Astrocyte (in vitro differentiated cells and primary cell): ENCODE data around the gene SEMA3G. TPM values are rescaled to one million over a fixed set of nuclear protein-coding genes. Genes with fewer than 3 reads are reported as not detected.

ENCODE experiments used
- DNase-seq: peaks from one replicate; pipeline ENCODE4 v3.0.0-alpha.2; 2010; ENCODE audit warnings: low read depth
- FAIRE-seq: peaks from 2 replicates; lab custom pipeline; 2011; peaks lifted over from hg19 to GRCh38; lab: Jason Lieb, UNC
- H2AFZ ChIP-seq: 2 replicates; pipeline ENCODE4 v1.6.0; 2012; ENCODE audit warnings: low read depth, low read length, inconsistent platforms
- H3K27ac ChIP-seq: 2 replicates; pipeline ENCODE4 v1.5.1; 2011; ENCODE audit warnings: low read depth, low read length, inconsistent platforms
- H3K27me3 ChIP-seq: 2 replicates; pipeline ENCODE4 v1.6.0; 2011; ENCODE audit warnings: low read length, inconsistent platforms; ENCODE audit not compliant: insufficient read depth
- H3K36me3 ChIP-seq: 2 replicates; pipeline ENCODE4 v1.5.1; 2011; ENCODE audit warnings: low read length, inconsistent platforms; ENCODE audit not compliant: insufficient read depth
- H3K4me1 ChIP-seq: 2 replicates; pipeline ENCODE4 v1.5.1; 2011; ENCODE audit warnings: low read length, inconsistent platforms; ENCODE audit not compliant: insufficient read depth
- H3K4me2 ChIP-seq: 2 replicates; pipeline ENCODE4 v1.6.0; 2012; ENCODE audit warnings: low read length, inconsistent platforms
- H3K4me3 ChIP-seq: 2 replicates; pipeline ENCODE4 v1.5.1; 2011; ENCODE audit warnings: low read depth, mild to moderate bottlenecking, low read length, inconsistent platforms; ENCODE audit not compliant: insufficient read depth
- H3K79me2 ChIP-seq: 2 replicates; pipeline ENCODE4 v1.6.0; 2012; ENCODE audit warnings: mild to moderate bottlenecking, low read length, inconsistent platforms; ENCODE audit not compliant: insufficient read depth
- H3K9ac ChIP-seq: 2 replicates; pipeline ENCODE4 v1.6.0; 2012; ENCODE audit warnings: mild to moderate bottlenecking, low read length, inconsistent platforms
- H3K9me3 ChIP-seq: 2 replicates; pipeline ENCODE4 v1.5.1; 2012; ENCODE audit warnings: low read depth, mild to moderate bottlenecking, low read length, inconsistent platforms; ENCODE audit not compliant: insufficient read depth
- H4K20me1 ChIP-seq: 2 replicates; pipeline ENCODE4 v1.6.0; 2012; ENCODE audit warnings: low read length, inconsistent platforms; ENCODE audit not compliant: insufficient read depth
- H3K27ac Mint-ChIP-seq: one replicate; pipeline ENCODE4 v1.8.0; 2021; ENCODE audit warnings: mild to moderate bottlenecking, mixed read lengths; ENCODE audit not compliant: unreplicated experiment
- H3K27me3 Mint-ChIP-seq: one replicate; pipeline ENCODE4 v1.8.0; 2021; ENCODE audit warnings: low read depth, mixed read lengths; ENCODE audit not compliant: unreplicated experiment
- H3K36me3 Mint-ChIP-seq: one replicate; pipeline ENCODE4 v1.8.0; 2021; ENCODE audit warnings: low read depth, mixed read lengths; ENCODE audit not compliant: unreplicated experiment
- H3K4me1 Mint-ChIP-seq: one replicate; pipeline ENCODE4 v1.8.0; 2021; ENCODE audit warnings: low read depth, mixed read lengths; ENCODE audit not compliant: unreplicated experiment
- H3K4me3 Mint-ChIP-seq: one replicate; pipeline ENCODE4 v1.8.0; 2021; ENCODE audit warnings: mild to moderate bottlenecking, moderate library complexity, mixed read lengths; ENCODE audit not compliant: unreplicated experiment
- H3K9me3 Mint-ChIP-seq: one replicate; pipeline ENCODE4 v1.8.0; 2021; ENCODE audit warnings: mild to moderate bottlenecking, mixed read lengths; ENCODE audit not compliant: unreplicated experiment
- EZH2 ChIP-seq: IDR thresholded peaks from 2 replicates; pipeline ENCODE4 v1.6.1; 2012; ENCODE audit warnings: mild to moderate bottlenecking, low read length, inconsistent platforms; ENCODE audit not compliant: insufficient read depth
- total RNA-seq: library from RNA; stranded (reverse); gene quantifications from 2 replicates; pipeline ENCODE4 v1.2.1, GENCODE V29; 2021
- TF ChIP-seq, protein P1 (sequence below): IDR thresholded peaks from 2 replicates; pipeline ENCODE4 v1.5.1; 2011; ENCODE audit warnings: low read depth, mild to moderate bottlenecking, inconsistent platforms, low read length, moderate library complexity; ENCODE audit not compliant: insufficient read depth

SEMA3G gene
- total RNA-seq, 1 donor from 2014 or later = 0.09 TPM

DNA sequence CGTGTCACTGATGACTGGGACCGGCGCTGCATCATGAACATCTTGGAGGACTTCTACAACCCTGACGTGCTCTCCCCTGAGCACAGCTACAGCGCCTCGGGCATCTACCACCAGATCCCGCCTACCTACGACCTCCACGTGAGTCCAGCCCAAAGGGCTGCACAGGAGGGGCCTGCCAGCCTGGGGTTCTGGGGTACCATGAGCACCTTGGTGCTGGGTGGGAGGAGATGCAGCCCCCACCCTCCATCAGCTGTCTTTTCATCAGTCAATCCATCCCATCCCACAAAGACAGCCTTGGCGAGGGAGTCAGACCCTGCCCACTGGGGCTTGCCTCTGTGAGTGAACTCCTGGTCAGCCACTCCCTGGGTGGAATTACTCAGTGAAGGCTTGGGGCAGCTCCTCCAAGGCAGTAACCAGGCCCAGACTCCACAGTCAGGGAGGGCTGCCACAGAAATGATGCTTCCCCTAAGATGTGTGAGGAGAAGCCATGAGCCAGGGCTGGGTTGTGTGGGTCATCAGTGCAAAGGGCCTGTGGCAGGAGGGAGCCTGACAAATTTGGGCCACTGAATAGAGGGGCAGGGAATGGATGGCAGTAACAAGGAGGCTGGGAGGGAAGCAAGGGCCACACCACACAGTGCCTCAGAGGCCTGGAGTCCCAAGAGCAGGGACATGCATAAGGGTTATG lies 47.9 kb downstream of the SEMA3G start:
- Mint-ChIP-seq H3K27ac (peak overlapping the region; percentile 66), H3K4me1 (no peaks in the 10 kb centered on the region), H3K9me3 (peaks cover 2% of the 10 kb centered on the region), H3K27me3 (peaks cover 20% of the 10 kb centered on the region), H3K4me3 (no peak overlapping the region), H3K36me3 (peaks cover 11% of the 10 kb centered on the region)
- no peaks in the 10 kb centered on the region for H4K20me1 ChIP-seq
- no peaks in the 10 kb centered on the region for H3K27me3 ChIP-seq
- no peak for TF ChIP-seq EZH2
- TF ChIP-seq, protein P1, sequence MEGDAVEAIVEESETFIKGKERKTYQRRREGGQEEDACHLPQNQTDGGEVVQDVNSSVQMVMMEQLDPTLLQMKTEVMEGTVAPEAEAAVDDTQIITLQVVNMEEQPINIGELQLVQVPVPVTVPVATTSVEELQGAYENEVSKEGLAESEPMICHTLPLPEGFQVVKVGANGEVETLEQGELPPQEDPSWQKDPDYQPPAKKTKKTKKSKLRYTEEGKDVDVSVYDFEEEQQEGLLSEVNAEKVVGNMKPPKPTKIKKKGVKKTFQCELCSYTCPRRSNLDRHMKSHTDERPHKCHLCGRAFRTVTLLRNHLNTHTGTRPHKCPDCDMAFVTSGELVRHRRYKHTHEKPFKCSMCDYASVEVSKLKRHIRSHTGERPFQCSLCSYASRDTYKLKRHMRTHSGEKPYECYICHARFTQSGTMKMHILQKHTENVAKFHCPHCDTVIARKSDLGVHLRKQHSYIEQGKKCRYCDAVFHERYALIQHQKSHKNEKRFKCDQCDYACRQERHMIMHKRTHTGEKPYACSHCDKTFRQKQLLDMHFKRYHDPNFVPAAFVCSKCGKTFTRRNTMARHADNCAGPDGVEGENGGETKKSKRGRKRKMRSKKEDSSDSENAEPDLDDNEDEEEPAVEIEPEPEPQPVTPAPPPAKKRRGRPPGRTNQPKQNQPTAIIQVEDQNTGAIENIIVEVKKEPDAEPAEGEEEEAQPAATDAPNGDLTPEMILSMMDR = no peak
- no peaks in the 10 kb centered on the region for H3K4me1 ChIP-seq
- DNase-seq (no peak), FAIRE-seq (no peak)
- no peak overlapping the region for H3K27ac ChIP-seq
- peaks cover 4% of the 10 kb centered on the region for H3K36me3 ChIP-seq
- H3K4me3 ChIP-seq = no peak overlapping the region
- H3K4me2 ChIP-seq = no peak overlapping the region
- H2AFZ ChIP-seq = no peak overlapping the region
- H3K79me2 ChIP-seq = no peaks in the 10 kb centered on the region
- no peak overlapping the region for H3K9ac ChIP-seq
- H3K9me3 ChIP-seq = no peaks in the 10 kb centered on the region

DNA sequence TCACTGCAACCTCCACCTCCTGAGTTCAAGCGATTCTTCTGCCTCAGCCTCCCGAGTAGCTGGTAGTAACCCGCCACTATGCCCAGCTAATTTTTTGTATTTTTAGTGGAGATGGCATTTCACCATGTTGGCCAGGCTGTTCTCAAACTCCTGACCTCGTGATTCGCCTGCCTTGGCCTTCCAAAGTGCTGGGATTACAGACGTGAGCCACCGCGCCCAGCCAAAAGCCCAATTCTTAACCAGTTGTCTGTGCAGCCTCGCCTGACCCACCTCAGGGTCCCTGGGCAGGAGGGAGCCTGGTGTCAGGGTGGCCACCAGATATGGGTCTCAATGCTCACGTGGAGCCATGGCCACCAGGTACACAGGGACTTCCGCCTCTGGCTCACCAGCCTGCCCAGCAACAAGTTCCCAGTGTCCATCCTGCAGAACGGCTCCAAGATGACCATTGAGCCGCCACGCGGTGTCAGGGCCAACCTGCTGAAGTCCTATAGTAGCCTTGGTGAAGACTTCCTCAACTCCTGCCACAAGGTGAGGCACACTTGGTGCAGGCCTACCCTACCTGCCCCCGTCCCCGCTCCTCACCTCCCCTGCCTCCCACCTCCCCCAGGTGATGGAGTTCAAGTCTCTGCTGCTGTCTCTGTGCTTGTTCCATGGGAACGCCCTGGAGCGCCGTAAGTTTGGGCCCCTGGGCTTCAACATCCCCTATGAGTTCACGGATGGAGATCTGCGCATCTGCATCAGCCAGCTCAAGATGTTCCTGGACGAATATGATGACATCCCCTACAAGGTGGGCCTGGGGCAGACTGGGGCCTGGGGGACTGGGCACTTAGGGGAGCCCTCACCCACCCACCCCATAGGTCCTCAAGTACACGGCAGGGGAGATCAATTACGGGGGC lies 48.6 kb downstream of the SEMA3G start:
- Histone ChIP-seq H3K4me3 (no peak overlapping the region), H3K4me2 (no peak overlapping the region), H3K27ac (no peak overlapping the region), H3K36me3 (peaks cover 2% of the 10 kb centered on the region), H2AFZ (no peak overlapping the region), H3K27me3 (no peaks in the 10 kb centered on the region), H3K9ac (no peak overlapping the region), H3K9me3 (no peaks in the 10 kb centered on the region), H3K4me1 (no peaks in the 10 kb centered on the region), H4K20me1 (no peaks in the 10 kb centered on the region), H3K79me2 (no peaks in the 10 kb centered on the region)
- no peak for FAIRE-seq
- Mint-ChIP-seq H3K36me3 (peaks cover 15% of the 10 kb centered on the region), H3K4me1 (no peaks in the 10 kb centered on the region), H3K9me3 (peaks cover 2% of the 10 kb centered on the region), H3K27ac (no peak overlapping the region), H3K27me3 (peaks cover 25% of the 10 kb centered on the region), H3K4me3 (no peak overlapping the region)
- TF ChIP-seq, protein P1 = no peak
- TF ChIP-seq EZH2 = no peak
- DNase-seq = no peak
